Measurements from ENCODE around the gene NNMT.

Gene NNMT

DNA sequence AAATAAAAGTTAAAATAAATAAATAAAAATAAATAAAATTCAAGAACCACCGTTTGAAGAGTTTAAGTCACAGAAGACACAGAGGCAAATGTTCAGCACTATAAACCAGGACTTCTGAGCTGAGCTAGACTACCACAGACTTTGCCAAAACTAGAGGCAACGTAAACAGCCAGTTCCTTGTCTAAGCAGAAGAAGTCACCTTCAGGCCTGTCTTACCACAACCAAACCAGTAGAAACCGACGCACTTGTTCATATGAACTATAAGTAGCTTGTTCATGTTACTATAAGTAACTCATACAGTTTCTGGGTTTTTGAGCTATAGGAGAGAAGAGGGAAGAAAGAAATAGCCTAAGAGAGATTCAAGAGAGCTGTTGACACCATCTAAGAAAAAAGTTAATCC is 48.3 kb downstream of the NNMT start:
- DNase-seq (ENCODE audit: low read depth in 1 of 2, low spot score in 1 of 2): no peak

DNA sequence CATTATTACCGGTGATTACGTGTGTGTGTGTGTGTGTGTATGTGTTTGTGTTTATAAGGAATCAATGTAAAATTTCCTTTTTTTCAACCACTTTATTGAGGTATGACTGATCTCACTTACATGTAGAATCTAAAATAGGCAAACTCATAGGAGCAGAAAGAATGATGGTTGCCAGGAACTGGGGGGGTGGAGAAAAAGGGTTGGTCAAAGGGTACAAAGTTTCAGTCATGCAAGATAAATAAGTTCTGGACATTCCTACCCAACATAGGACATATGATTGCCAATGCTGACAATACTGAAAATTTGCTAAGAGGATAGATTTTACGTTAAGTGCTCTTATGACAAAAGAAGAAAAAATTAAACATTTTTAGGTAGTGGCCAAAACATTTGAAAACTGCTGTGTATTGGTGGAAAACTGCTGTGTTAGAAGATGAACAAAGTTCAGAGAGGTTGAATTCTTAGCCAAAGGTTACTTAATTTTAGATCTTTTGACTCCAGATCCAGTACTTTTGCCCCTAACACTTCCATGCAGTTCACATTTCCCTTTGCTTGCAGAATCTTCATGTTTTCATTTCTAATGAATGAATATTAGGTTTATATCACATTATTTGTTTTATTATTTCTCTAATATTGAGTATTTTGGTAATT is 49.5 kb downstream of the NNMT start:
- no peak for DNase-seq (ENCODE audit: low read depth in 1 of 2, low spot score in 1 of 2)

DNA sequence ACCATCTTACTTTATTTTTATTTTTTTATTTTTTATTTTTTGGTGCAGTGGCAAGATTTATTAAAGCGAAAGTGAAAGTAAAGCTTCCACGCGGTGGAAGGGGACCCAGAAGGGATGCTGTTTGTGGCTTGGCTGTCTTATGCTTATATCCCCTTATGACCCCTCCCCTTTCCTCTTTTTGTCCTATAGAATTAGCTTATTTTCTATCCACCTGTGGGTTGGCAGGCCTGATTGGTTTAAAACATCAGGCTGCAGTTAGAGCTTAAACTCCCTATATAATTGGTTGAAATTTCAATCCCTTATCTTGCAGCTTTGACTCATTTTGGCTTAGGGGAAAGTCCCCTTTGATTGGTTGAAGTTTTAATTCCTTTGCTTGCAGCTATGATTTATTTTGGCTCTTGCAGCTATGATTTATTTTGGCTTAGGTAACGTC is 50.5 kb downstream of the NNMT start:
- no peak for DNase-seq (ENCODE audit: low read depth in 1 of 2, low spot score in 1 of 2)

- DNase-seq (ENCODE audit: low read depth in 1 of 2, low spot score in 1 of 2): no peak
Measured at GRCh38 chr11:114348200-114349191, 52.3 kb downstream of the NNMT start.

DNA sequence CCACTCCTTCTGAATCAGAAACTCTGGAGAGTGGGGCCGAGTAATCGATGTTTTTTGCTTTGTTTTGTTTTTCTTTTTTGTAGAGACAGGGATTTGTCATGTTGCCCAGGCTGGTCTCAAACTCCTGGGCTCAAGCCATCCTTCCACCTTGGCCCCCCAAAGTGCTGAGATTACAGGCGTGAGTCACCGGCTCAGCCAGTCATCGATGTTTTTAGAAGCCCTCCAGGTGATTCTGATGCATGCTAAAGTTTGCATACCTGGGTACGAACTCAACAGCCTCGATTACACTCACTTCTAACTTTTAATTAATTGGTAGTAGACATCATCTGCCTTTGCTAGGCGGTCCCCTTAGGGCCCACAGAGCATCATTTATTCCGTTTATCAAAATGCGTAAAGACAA is 53.8 kb downstream of the NNMT start:
- no peak for DNase-seq (ENCODE audit: low read depth in 1 of 2, low spot score in 1 of 2)

- DNase-seq (ENCODE audit: low read depth in 1 of 2, low spot score in 1 of 2): no peak
Measured at GRCh38 chr11:114353443-114353842, 57.2 kb downstream of the NNMT start.

- DNase-seq (ENCODE audit: low read depth in 1 of 2, low spot score in 1 of 2): no peak
Measured at GRCh38 chr11:114354076-114354475, 57.9 kb downstream of the NNMT start.

GRCh38 chr11:114358716-114359115 is 62.5 kb downstream of the NNMT start:
- DNase-seq (ENCODE audit: low read depth in 1 of 2, low spot score in 1 of 2): no peak

DNA sequence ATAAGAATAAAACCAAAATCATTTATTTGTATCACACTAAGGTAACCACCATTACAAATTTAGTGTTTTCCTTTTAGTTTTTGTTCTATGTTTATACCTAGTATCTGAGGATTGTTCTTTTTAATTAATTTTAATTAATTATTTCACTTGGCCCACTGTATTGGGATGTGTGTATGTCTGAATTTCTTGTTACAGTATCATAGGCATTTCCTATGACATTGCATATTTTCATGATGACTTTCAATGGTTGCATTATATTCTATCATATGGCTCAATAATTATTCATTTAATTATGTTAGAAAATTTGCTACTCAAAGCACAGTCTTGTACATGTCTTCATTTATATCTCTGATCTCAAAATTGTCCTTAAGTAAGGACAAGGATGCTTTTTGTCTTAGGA is 63.1 kb downstream of the NNMT start:
- DNase-seq (ENCODE audit: low read depth in 1 of 2, low spot score in 1 of 2): no peak

DNA sequence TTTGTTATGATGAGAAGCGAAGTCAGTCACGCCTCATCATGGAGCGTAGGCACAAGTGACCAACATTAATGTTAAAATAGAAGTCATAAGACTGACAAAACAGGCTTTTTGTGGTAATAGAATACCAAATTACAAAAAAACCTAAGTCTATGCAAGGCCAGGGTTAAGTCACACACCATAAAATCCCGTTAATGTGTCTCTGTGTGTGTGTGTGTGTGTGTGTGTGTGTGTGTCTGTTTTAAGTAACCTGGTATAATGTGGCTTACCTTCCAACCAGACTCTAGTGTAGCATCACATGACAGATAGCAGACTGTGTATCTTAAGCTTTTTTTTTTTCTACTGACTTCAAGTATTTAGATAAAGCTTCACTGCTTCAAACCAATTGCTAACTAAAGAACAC is 66.1 kb downstream of the NNMT start:
- no peak for DNase-seq (ENCODE audit: low read depth in 1 of 2, low spot score in 1 of 2)

GRCh38 chr11:114362958-114363357 is 66.8 kb downstream of the NNMT start:
- DNase-seq (ENCODE audit: low read depth in 1 of 2, low spot score in 1 of 2): no peak
